HL-60 (cell line): Measurements from ENCODE around the gene GTF2IRD1.
"Not testable (repeated sequence)": the region's sequence is repeated elsewhere in the genome, so short reads cannot be mapped to it uniquely, and the experiment has no call there.

Source experiments
- CTCF ChIP-seq: IDR thresholded peaks from one replicate; pipeline ENCODE4 v1.5.1; 2011; ENCODE audit warnings: low read length, control low read depth, inconsistent platforms; ENCODE audit not compliant: insufficient read depth
- GABPA ChIP-seq: IDR thresholded peaks from 2 replicates; pipeline ENCODE4 v1.6.1; 2012; ENCODE audit warnings: low read depth
- POLR2AphosphoS5 ChIP-seq: IDR thresholded peaks from 2 replicates; pipeline ENCODE4 v1.6.1; 2012; ENCODE audit warnings: low read depth
- REST ChIP-seq: IDR thresholded peaks from 2 replicates; pipeline ENCODE4 v1.6.1; 2012; ENCODE audit warnings: low read depth; ENCODE audit not compliant: insufficient replicate concordance
- SPI1 ChIP-seq: IDR thresholded peaks from 2 replicates; pipeline ENCODE4 v1.6.1; 2012; ENCODE audit warnings: low read depth, mild to moderate bottlenecking, borderline replicate concordance

GRCh38 chr7:74414595-74415333 lies 38.9 kb upstream of the GTF2IRD1 start:
- TF ChIP-seq POLR2AphosphoS5, CTCF, GABPA, REST, SPI1: not testable (repeated sequence)
